WTC11 (cell line): Measurements from ENCODE around the gene IGHMBP2. TPM values are rescaled to one million over a fixed set of nuclear protein-coding genes. Genes with fewer than 3 reads are reported as not detected.

ENCODE experiments used
- ATF1 ChIP-seq: sonication (generic); formaldehyde crosslinking; IDR thresholded peaks from 2 replicates; pipeline ENCODE4 v1.8.1; 2023; ENCODE audit warnings: mild to moderate bottlenecking, moderate library complexity, missing genetic modification reagents
- CBFB ChIP-seq: sonication (generic); formaldehyde crosslinking; IDR thresholded peaks from 2 replicates; pipeline ENCODE4 v1.8.1; 2022; ENCODE audit warnings: mild to moderate bottlenecking, low read depth, missing genetic modification reagents
- E2F4 ChIP-seq: sonication (generic); formaldehyde crosslinking; IDR thresholded peaks from 2 replicates; pipeline ENCODE4 v1.8.1; 2022; ENCODE audit warnings: low read depth, mild to moderate bottlenecking, moderate library complexity, missing genetic modification reagents, borderline replicate concordance
- FOXJ3 ChIP-seq: sonication (generic); formaldehyde crosslinking; IDR thresholded peaks from 2 replicates; pipeline ENCODE4 v1.9.0; 2021; ENCODE audit warnings: missing genetic modification reagents, mild to moderate bottlenecking, borderline replicate concordance
- FOXK1 ChIP-seq: sonication (generic); formaldehyde crosslinking; IDR thresholded peaks from 2 replicates; pipeline ENCODE4 v1.8.0; 2022; ENCODE audit warnings: mild to moderate bottlenecking, moderate library complexity, missing genetic modification reagents
- FOXP4 ChIP-seq: sonication (generic); formaldehyde crosslinking; IDR thresholded peaks from 2 replicates; pipeline ENCODE4 v1.8.0; 2022; ENCODE audit warnings: mild to moderate bottlenecking, missing genetic modification reagents
- KAT7 ChIP-seq: sonication (generic); formaldehyde crosslinking; IDR thresholded peaks from 2 replicates; pipeline ENCODE4 v1.8.1; 2023; ENCODE audit warnings: missing genetic modification reagents, mild to moderate bottlenecking, borderline replicate concordance
- OVOL2 ChIP-seq: fragments of 250-450 bp; sonication (Bioruptor Pico); IDR thresholded peaks from 2 replicates; pipeline ENCODE4 v1.9.0; 2021; ENCODE audit warnings: mild to moderate bottlenecking, borderline replicate concordance
- PREB ChIP-seq: sonication (generic); formaldehyde crosslinking; IDR thresholded peaks from 2 replicates; pipeline ENCODE4 v1.8.1; 2022; ENCODE audit warnings: mild to moderate bottlenecking, missing genetic modification reagents, moderate library complexity, borderline replicate concordance
- RELA ChIP-seq: sonication (generic); formaldehyde crosslinking; IDR thresholded peaks from 2 replicates; pipeline ENCODE4 v1.8.1; 2022; ENCODE audit warnings: missing genetic modification reagents, mild to moderate bottlenecking, borderline replicate concordance
- RORB ChIP-seq: fragments of 250-450 bp; sonication (Bioruptor Pico); IDR thresholded peaks from 2 replicates; pipeline ENCODE4 v1.9.0; 2021; ENCODE audit warnings: mild to moderate bottlenecking
- SP1 ChIP-seq: sonication (generic); formaldehyde crosslinking; conservative IDR thresholded peaks from 2 replicates; pipeline ENCODE4 v1.8.1; 2022; ENCODE audit warnings: missing genetic modification reagents
- TEAD1 ChIP-seq: sonication (generic); formaldehyde crosslinking; IDR thresholded peaks from 2 replicates; pipeline ENCODE4 v1.8.0; 2022; ENCODE audit warnings: mild to moderate bottlenecking, missing genetic modification reagents
- TP53 ChIP-seq: sonication (generic); formaldehyde crosslinking; IDR thresholded peaks from 2 replicates; pipeline ENCODE4 v1.8.1; 2023; ENCODE audit warnings: mild to moderate bottlenecking, missing genetic modification reagents
- ZBTB21 ChIP-seq: sonication (generic); formaldehyde crosslinking; IDR thresholded peaks from 2 replicates; pipeline ENCODE4 v1.8.1; 2023; ENCODE audit warnings: mild to moderate bottlenecking, missing genetic modification reagents, borderline replicate concordance
- ZNF121 ChIP-seq: sonication (generic); formaldehyde crosslinking; IDR thresholded peaks from 2 replicates; pipeline ENCODE4 v1.8.0; 2023; ENCODE audit warnings: missing genetic modification reagents
- ZNF232 ChIP-seq: sonication (generic); formaldehyde crosslinking; IDR thresholded peaks from 2 replicates; pipeline ENCODE4 v1.8.0; 2022; ENCODE audit warnings: mild to moderate bottlenecking, missing genetic modification reagents
- ZNF317 ChIP-seq: sonication (generic); formaldehyde crosslinking; IDR thresholded peaks from 2 replicates; pipeline ENCODE4 v1.8.1; 2023; ENCODE audit warnings: low read depth, mild to moderate bottlenecking, moderate library complexity, missing genetic modification reagents, borderline replicate concordance
- ZNF416 ChIP-seq: fragments of 250-450 bp; sonication (Bioruptor Pico); IDR thresholded peaks from 2 replicates; pipeline ENCODE4 v1.9.0; 2021; ENCODE audit warnings: mild to moderate bottlenecking, inconsistent platforms
- ZNF423 ChIP-seq: fragments of 250-450 bp; sonication (Bioruptor Pico); IDR thresholded peaks from 2 replicates; pipeline ENCODE4 v2.1.2; 2022; ENCODE audit warnings: mild to moderate bottlenecking, moderate library complexity
- total RNA-seq: library from RNA; stranded (reverse); gene quantifications from 3 replicates; pipeline ENCODE4 v1.2.3, GENCODE V29; 2021
- TF ChIP-seq, protein P1 (sequence below): sonication (generic); formaldehyde crosslinking; IDR thresholded peaks from 2 replicates; pipeline ENCODE4 v1.8.1; 2022; ENCODE audit warnings: low read depth, missing genetic modification reagents, borderline replicate concordance
- TF ChIP-seq, protein P2 (sequence below): fragments of 250-450 bp; sonication (Bioruptor Pico); IDR thresholded peaks from 2 replicates; pipeline ENCODE4 v1.9.0; 2021; ENCODE audit warnings: mild to moderate bottlenecking
- TF ChIP-seq, protein P3 (sequence below): sonication (generic); formaldehyde crosslinking; IDR thresholded peaks from 2 replicates; pipeline ENCODE4 v1.8.0; 2023; ENCODE audit warnings: missing genetic modification reagents, mild to moderate bottlenecking, borderline replicate concordance
- TF ChIP-seq, protein P4 (sequence below): fragments of 250-450 bp; sonication (Bioruptor Pico); IDR thresholded peaks from 2 replicates; pipeline ENCODE4 v1.9.0; 2021; ENCODE audit warnings: mild to moderate bottlenecking

IGHMBP2 gene
- total RNA-seq, 1 experiment from 2014 or later: 22.5 TPM

GRCh38 chr11:68903288-68904247 is at the start of gene IGHMBP2, which contains the start of gene MRPL21 (continued):
- TF ChIP-seq, protein P1, sequence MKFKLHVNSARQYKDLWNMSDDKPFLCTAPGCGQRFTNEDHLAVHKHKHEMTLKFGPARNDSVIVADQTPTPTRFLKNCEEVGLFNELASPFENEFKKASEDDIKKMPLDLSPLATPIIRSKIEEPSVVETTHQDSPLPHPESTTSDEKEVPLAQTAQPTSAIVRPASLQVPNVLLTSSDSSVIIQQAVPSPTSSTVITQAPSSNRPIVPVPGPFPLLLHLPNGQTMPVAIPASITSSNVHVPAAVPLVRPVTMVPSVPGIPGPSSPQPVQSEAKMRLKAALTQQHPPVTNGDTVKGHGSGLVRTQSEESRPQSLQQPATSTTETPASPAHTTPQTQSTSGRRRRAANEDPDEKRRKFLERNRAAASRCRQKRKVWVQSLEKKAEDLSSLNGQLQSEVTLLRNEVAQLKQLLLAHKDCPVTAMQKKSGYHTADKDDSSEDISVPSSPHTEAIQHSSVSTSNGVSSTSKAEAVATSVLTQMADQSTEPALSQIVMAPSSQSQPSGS (CRISPR knock-in tag): peak; percentile 47; the same call in 1 of the 2 replicates
- TF ChIP-seq ATF1 (CRISPR knock-in tag) (peak; percentile 87; the same call in 1 of the 2 replicates), FOXP4 (CRISPR knock-in tag) (peak; percentile 94), TP53 (CRISPR knock-in tag) (no peak), KAT7 (CRISPR knock-in tag) (peak; percentile 100), ZNF423 (CRISPR knock-in tag) (no peak), CBFB (CRISPR knock-in tag) (peak; percentile 98), PREB (CRISPR knock-in tag) (no peak), ZNF121 (CRISPR knock-in tag) (peak; percentile 75; the same call in 1 of the 2 replicates), ZNF416 (CRISPR knock-in tag) (no peak), ZNF317 (0 out of 2 replicates have a peak, but pooled peaks have one; percentile 53), OVOL2 (CRISPR knock-in tag) (no peak), FOXK1 (CRISPR knock-in tag) (peak; percentile 99), TEAD1 (CRISPR knock-in tag) (peak; percentile 93), FOXJ3 (CRISPR knock-in tag) (no peak), RORB (no peak), SP1 (CRISPR knock-in tag) (peak; percentile 97), RELA (peak; percentile 96), E2F4 (CRISPR knock-in tag) (peak; percentile 72; the same call in 1 of the 2 replicates), ZNF232 (CRISPR knock-in tag) (peak; percentile 97), ZBTB21 (peak; percentile 82; the same call in 1 of the 2 replicates)
- TF ChIP-seq, protein P2, sequence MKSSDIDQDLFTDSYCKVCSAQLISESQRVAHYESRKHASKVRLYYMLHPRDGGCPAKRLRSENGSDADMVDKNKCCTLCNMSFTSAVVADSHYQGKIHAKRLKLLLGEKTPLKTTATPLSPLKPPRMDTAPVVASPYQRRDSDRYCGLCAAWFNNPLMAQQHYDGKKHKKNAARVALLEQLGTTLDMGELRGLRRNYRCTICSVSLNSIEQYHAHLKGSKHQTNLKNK (CRISPR knock-in tag): peak; percentile 84
- TF ChIP-seq, protein P3, sequence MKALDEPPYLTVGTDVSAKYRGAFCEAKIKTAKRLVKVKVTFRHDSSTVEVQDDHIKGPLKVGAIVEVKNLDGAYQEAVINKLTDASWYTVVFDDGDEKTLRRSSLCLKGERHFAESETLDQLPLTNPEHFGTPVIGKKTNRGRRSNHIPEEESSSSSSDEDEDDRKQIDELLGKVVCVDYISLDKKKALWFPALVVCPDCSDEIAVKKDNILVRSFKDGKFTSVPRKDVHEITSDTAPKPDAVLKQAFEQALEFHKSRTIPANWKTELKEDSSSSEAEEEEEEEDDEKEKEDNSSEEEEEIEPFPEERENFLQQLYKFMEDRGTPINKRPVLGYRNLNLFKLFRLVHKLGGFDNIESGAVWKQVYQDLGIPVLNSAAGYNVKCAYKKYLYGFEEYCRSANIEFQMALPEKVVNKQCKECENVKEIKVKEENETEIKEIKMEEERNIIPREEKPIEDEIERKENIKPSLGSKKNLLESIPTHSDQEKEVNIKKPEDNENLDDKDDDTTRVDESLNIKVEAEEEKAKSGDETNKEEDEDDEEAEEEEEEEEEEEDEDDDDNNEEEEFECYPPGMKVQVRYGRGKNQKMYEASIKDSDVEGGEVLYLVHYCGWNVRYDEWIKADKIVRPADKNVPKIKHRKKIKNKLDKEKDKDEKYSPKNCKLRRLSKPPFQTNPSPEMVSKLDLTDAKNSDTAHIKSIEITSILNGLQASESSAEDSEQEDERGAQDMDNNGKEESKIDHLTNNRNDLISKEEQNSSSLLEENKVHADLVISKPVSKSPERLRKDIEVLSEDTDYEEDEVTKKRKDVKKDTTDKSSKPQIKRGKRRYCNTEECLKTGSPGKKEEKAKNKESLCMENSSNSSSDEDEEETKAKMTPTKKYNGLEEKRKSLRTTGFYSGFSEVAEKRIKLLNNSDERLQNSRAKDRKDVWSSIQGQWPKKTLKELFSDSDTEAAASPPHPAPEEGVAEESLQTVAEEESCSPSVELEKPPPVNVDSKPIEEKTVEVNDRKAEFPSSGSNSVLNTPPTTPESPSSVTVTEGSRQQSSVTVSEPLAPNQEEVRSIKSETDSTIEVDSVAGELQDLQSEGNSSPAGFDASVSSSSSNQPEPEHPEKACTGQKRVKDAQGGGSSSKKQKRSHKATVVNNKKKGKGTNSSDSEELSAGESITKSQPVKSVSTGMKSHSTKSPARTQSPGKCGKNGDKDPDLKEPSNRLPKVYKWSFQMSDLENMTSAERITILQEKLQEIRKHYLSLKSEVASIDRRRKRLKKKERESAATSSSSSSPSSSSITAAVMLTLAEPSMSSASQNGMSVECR (CRISPR knock-in tag): peak; percentile 95
- TF ChIP-seq, protein P4, sequence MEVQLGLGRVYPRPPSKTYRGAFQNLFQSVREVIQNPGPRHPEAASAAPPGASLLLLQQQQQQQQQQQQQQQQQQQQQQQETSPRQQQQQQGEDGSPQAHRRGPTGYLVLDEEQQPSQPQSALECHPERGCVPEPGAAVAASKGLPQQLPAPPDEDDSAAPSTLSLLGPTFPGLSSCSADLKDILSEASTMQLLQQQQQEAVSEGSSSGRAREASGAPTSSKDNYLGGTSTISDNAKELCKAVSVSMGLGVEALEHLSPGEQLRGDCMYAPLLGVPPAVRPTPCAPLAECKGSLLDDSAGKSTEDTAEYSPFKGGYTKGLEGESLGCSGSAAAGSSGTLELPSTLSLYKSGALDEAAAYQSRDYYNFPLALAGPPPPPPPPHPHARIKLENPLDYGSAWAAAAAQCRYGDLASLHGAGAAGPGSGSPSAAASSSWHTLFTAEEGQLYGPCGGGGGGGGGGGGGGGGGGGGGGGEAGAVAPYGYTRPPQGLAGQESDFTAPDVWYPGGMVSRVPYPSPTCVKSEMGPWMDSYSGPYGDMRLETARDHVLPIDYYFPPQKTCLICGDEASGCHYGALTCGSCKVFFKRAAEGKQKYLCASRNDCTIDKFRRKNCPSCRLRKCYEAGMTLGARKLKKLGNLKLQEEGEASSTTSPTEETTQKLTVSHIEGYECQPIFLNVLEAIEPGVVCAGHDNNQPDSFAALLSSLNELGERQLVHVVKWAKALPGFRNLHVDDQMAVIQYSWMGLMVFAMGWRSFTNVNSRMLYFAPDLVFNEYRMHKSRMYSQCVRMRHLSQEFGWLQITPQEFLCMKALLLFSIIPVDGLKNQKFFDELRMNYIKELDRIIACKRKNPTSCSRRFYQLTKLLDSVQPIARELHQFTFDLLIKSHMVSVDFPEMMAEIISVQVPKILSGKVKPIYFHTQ (CRISPR knock-in tag): no peak
